ENCODE data around the gene AGPAT4.

GRCh38 chr6:161100072-161100471 lies 173.8 kb downstream of the AGPAT4 start:
- TF ChIP-seq GATA2 (IDR thresholded peaks at IDR 0.05; ENCODE audit: low read depth, low read length) (no peak), GATA3 (IDR thresholded peaks at IDR 0.05; ENCODE audit: low read depth, low read length) (no peak)
